GM18873 (cell line): ENCODE measurements around the gene TUG1.

Experiments used
- ATAC-seq: cut with Tn5 transposase; IDR thresholded peaks from one replicate; pipeline ENCODE4 v1.9.1; 2021; ENCODE audit warnings: mild to moderate bottlenecking, moderate library complexity, moderate number of reproducible peaks; ENCODE audit not compliant: unreplicated experiment, low FRiP score

Gene TUG1

GRCh38 chr22:30996462-30996861 lies 27.4 kb downstream of the TUG1 start:
- no peak for ATAC-seq

- ATAC-seq: no peak
These were observed 29.3 kb downstream of the TUG1 start for GRCh38 chr22:30998329-30998728.

- no peak for ATAC-seq
These were observed 32.2 kb downstream of the TUG1 start for GRCh38 chr22:31001124-31001770.

GRCh38 chr22:31005535-31005934 lies 36.5 kb downstream of the TUG1 start:
- ATAC-seq: no peak

GRCh38 chr22:31019191-31019930 lies 50.3 kb downstream of the TUG1 start:
- ATAC-seq: no peak

- no peak for ATAC-seq
These were observed 51.3 kb downstream of the TUG1 start for GRCh38 chr22:31020334-31020733.

GRCh38 chr22:31022516-31022915 lies 53.5 kb downstream of the TUG1 start:
- ATAC-seq: no peak
